Lower lobe of right lung (tissue), 2 donors: ENCODE data around the gene STK40. TPM values are rescaled to one million over a fixed set of nuclear protein-coding genes. Genes with fewer than 3 reads are reported as not detected.

Source experiments
- ATAC-seq, 2 donors: fragments of 200-7000 bp; cut with Tn5 transposase; one replicate each; pipeline ENCODE4 v1.9.1; 2020 to 2022; ENCODE audit warnings: mild to moderate bottlenecking in 2 of 2, moderate library complexity in 2 of 2
- DNase-seq: peaks from one replicate; pipeline ENCODE4 v3.0.0-alpha.2; 2020
- H3K27ac ChIP-seq: fragments of 200-600 bp; one replicate; pipeline ENCODE4 v1.8.0; 2022
- H3K27me3 ChIP-seq: fragments of 200-600 bp; one replicate; pipeline ENCODE4 v1.8.0; 2022; ENCODE audit warnings: low read depth
- H3K36me3 ChIP-seq: fragments of 200-600 bp; one replicate; pipeline ENCODE4 v1.8.0; 2022; ENCODE audit warnings: mild to moderate bottlenecking
- H3K4me1 ChIP-seq: fragments of 200-600 bp; one replicate; pipeline ENCODE4 v1.8.0; 2022
- H3K4me3 ChIP-seq: fragments of 200-600 bp; one replicate; pipeline ENCODE4 v1.8.0; 2022; ENCODE audit warnings: mild to moderate bottlenecking
- H3K9me3 ChIP-seq: fragments of 200-600 bp; one replicate; pipeline ENCODE4 v1.8.0; 2022
- CTCF ChIP-seq: fragments of 200-600 bp; IDR thresholded peaks from one replicate; pipeline ENCODE4 v1.8.0; 2022; ENCODE audit warnings: antibody characterized with exemption, mild to moderate bottlenecking
- intact Hi-C: fragments of 100-400 bp; cut with DNase I; formaldehyde crosslinking; loops from one replicate; pipeline ENCODE4 v1.11.0; 2022
- total RNA-seq: library from RNA; stranded (reverse); fragmentation: NEBNext Ultra II Directional; extraction: Animal tissue kit (Norgen Biotek cat#: 25700); gene quantifications from one replicate; pipeline ENCODE4 v1.2.1, GENCODE V29; 2021
- donor health status: DM: no; HTN: yes; CAD: no; lungs with severe emphysema.

STK40 gene
- total RNA-seq, 1 donor from 2014 or later = 74.2 TPM

- H3K36me3 ChIP-seq = peaks cover 54% of the 10 kb centered on the region
- H3K4me3 ChIP-seq = no peak overlapping the region
- peak overlapping the region; percentile 28 for H3K27ac ChIP-seq
- TF ChIP-seq CTCF = peak; percentile 95
- H3K9me3 ChIP-seq = no peaks in the 10 kb centered on the region
- intact Hi-C loops = loop anchor here (5.0 kb wide), 1 partner anchor 79 kb away; no protein-coding TSS in a partner anchor
- ATAC-seq (peak; percentile 97), DNase-seq (peak; percentile 89)
- peaks cover 5% of the 10 kb centered on the region for H3K4me1 ChIP-seq
- H3K27me3 ChIP-seq = no peaks in the 10 kb centered on the region
Measured at GRCh38 chr1:36420836-36421317, 35.2 kb upstream of the STK40 start.

- Histone ChIP-seq H3K9me3 (no peaks in the 10 kb centered on the region), H3K27me3 (no peaks in the 10 kb centered on the region), H3K27ac (no peak overlapping the region), H3K4me3 (no peak overlapping the region), H3K36me3 (peaks cover 51% of the 10 kb centered on the region), H3K4me1 (peaks cover 5% of the 10 kb centered on the region)
- no peak for ATAC-seq
- intact Hi-C loops = loop anchor here (5.0 kb wide), 1 partner anchor 78 kb away; no protein-coding TSS in a partner anchor
- no peak for TF ChIP-seq CTCF
- DNase-seq = no peak
Measured at GRCh38 chr1:36420409-36420808, 34.7 kb upstream of the STK40 start.

- ATAC-seq = no peak
- H3K27ac ChIP-seq = no peak overlapping the region
- no peak for TF ChIP-seq CTCF
- no peak for DNase-seq
- no peaks in the 10 kb centered on the region for H3K27me3 ChIP-seq
- peaks cover 5% of the 10 kb centered on the region for H3K4me1 ChIP-seq
- H3K9me3 ChIP-seq = no peaks in the 10 kb centered on the region
- H3K4me3 ChIP-seq = no peak overlapping the region
- intact Hi-C loops = no loop called here
- H3K36me3 ChIP-seq = peaks cover 44% of the 10 kb centered on the region
Measured at GRCh38 chr1:36419569-36419968, 33.8 kb upstream of the STK40 start.

- peaks cover 5% of the 10 kb centered on the region for H3K4me1 ChIP-seq
- H3K4me3 ChIP-seq = no peak overlapping the region
- DNase-seq (no peak), ATAC-seq (no peak)
- TF ChIP-seq CTCF = no peak
- peaks cover 43% of the 10 kb centered on the region for H3K36me3 ChIP-seq
- intact Hi-C loops = no loop called here
- H3K9me3 ChIP-seq = no peaks in the 10 kb centered on the region
- no peaks in the 10 kb centered on the region for H3K27me3 ChIP-seq
- no peak overlapping the region for H3K27ac ChIP-seq
Measured at GRCh38 chr1:36419140-36419539, 33.4 kb upstream of the STK40 start.

- no peak for TF ChIP-seq CTCF
Measured at GRCh38 chr1:36417931-36418330, 32.2 kb upstream of the STK40 start.

More at GRCh38 chr1:36417931-36418330, 32.2 kb upstream of the STK40 start:
- ATAC-seq = no peak
- intact Hi-C loops = no loop called here
- peaks cover 5% of the 10 kb centered on the region for H3K4me1 ChIP-seq
- no peak overlapping the region for H3K27ac ChIP-seq
- no peaks in the 10 kb centered on the region for H3K9me3 ChIP-seq
- DNase-seq = no peak
- no peak overlapping the region for H3K4me3 ChIP-seq
- H3K36me3 ChIP-seq = peaks cover 39% of the 10 kb centered on the region
- H3K27me3 ChIP-seq = no peaks in the 10 kb centered on the region
